Activated CD4-positive, CD25-positive, alpha-beta regulatory T cell treated with anti-CD3 and anti-CD28 coated beads, Interleukin-2, amount 50 U/mL, for 72 hours (primary cell): ENCODE measurements around the gene LHX5.
"Not testable (repeated sequence)": the region's sequence is repeated elsewhere in the genome, so short reads cannot be mapped to it uniquely, and the experiment has no call there.

ENCODE experiments used
- DNase-seq: peaks from one replicate; pipeline ENCODE4 v3.0.0; 2021

The LHX5 gene

GRCh38 chr12:113471619-113472171, at the start of gene LHX5:
Gene LHX5 (minus strand): TSS chr12:113471871. CDS start chr12:113471498, 373 bp downstream.
- DNase-seq: no peak

DNA sequence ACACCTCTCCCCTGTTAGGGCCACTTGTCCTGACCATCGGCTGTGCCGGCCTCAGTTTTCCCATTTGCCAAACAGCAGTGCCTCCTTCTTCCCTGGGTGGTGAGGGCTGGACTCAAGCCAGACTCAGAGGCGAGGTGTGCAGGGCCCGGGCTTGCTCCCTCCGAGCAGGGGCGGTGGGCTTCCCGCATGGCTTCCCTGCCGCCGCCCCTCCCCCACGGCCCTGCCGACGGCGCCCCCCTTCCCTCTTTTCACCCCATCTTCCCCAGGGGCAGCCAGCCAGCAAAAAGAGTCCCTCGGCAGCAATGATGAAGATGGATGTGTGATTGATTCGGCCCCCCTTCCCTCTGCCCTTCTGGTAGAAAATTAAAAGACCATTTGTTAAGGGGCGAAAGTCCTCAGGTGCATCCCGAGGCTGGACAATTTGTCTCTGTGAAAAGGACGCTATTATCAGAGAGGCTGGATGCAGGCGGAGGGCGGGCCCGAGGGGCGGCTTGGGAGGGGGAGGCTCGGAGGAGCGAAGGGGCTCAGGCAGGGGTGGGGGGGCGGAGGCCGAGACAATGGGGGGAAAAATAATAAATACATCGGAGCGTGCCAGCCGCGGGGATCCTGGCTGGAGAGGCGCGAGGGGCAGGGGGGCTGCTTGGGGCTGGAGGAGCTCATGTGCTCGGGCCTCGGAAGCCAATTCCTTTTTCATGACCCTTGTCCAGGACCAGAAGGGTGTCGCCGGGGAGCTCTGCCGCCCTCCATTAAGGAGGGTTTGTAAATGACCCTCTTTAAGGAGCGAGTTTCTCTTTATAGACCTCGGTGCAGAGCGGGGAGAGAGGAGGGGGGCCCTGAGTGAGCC, 48.0 kb upstream of the LHX5 start:
- DNase-seq: no peak

GRCh38 chr12:113515082-113515856, 43.6 kb upstream of the LHX5 start:
- no peak for DNase-seq

DNA sequence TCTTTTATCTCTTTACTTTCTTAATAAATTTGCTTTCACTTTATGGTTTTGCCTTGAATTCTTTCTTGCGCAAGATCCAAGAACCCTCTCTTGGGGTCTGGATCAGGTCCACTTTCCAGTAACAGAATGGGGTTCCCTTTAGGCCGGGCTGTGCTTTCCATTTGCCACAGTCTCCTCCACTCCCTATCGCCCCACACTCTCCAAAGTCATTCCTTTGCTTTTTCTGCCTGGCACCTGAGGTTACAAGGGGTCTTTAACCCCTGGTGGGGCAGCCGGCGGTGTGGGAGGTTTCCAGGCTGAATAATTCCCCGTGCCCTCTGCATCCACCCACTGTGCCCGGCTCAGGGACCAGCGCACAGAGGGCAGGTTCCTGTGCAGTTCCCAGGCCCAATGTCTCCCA, 42.9 kb upstream of the LHX5 start:
- DNase-seq: no peak

GRCh38 chr12:113512568-113512967, 40.9 kb upstream of the LHX5 start:
- no peak for DNase-seq

GRCh38 chr12:113506867-113507266, 35.2 kb upstream of the LHX5 start:
- no peak for DNase-seq

- no peak for DNase-seq
These were observed 34.3 kb upstream of the LHX5 start for GRCh38 chr12:113505941-113506340.

GRCh38 chr12:113504917-113505316, 33.2 kb upstream of the LHX5 start:
- no peak for DNase-seq

DNA sequence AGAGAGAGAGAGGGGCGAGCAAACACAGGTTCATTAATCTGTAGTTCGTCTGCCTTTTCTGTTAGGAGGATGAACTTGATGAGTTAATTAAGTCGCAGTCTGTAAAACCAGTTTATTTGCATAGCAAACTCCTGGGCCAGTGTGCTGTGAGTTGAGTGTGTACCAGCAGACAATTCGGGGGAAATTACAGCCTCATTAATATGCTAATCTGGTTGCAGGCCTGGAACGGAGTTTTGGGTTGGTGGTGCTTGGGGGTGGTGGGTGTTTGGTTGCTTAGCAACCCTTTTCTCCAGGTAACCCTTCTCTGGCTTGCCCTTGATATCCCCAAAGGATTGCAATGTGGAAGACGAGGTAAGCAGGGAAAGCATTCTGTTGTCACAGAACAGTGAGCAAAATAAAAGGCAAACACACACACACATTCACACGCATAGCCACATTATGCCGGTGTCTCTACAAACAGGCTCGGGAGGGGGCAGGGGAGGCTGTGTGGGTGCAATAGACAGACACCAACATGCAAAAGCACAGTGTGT, 29.2 kb upstream of the LHX5 start:
- no peak for DNase-seq

DNA sequence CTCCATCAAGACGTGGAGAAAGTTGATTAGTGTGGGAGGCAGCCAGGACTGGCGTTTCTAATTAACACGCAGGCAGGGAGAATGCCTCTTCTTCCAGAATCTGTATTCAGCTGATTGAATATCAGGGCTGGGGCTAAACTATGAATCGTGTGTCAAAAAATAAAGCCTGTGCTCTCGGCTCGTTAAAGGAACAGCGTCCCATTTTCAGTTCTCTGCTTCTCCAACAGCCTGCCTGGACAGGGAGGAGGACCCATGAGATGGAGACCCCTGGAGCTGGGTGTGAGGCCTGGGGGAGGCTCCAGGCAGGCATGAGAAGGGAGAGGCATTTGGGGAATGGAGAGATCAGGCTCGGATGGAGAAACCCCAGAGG, 28.6 kb upstream of the LHX5 start:
- no peak for DNase-seq

- no peak for DNase-seq
These were observed 26.8 kb upstream of the LHX5 start for GRCh38 chr12:113498490-113498889.

DNA sequence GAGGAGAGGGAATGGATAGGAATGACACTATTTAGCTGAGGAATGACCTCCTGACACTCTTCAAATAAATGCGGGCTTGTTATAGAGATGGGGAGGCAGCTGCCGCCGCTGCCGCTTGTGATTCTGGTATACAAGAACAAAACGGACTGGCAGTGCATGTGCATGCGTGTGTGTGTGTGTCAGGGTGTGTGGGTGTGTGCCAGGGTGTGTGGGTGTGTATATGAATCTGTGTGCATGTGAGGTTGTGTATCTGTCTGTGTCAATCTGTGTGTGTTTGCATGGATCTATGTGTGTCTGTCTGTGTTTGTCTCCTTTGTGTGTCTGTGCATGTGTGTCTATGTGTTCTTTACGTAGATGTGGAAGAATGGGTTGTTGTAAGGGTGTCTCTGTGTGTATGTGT, 26.0 kb upstream of the LHX5 start:
- DNase-seq: no peak

- not testable (repeated sequence) for DNase-seq
These were observed 24.3 kb upstream of the LHX5 start for GRCh38 chr12:113495941-113496340.

DNA sequence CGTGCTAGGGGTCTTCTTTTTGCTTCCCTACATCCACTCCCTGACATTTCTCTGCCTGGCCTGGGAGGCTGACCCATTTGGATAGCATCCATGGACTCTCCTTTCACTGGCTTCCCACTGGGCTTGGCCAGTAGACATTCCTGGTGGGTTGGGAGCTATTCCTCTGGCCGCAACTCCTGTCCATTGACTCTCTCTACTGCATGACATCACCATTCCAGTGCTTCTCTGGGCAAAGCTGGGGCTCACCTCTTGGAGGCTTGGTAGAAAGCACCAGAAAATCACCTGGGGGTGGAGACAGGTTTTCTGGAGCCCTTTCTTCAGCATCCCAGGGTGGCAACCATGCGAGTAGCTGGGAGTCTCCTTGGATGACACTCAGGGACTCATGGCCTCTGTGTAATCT, 16.7 kb upstream of the LHX5 start:
- DNase-seq: no peak

DNA sequence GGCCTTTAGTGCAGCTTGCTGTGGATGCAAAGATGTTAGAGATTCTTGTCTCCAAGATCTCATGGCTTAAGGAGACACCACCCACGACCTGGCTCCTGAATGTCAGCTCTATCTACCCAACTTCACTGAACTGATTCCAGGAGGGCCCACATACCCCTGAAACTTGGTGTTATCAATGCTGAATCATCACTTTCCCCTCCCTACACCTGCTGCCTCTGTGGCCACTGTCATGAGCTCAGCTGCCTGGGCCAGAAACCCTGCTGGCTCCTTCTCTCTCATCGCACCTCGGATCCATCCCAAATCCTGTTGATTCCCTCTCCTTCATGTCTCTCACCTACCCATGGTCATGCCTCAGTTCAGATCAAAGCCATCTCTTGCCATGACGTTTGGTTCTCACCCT, 15.1 kb upstream of the LHX5 start:
- DNase-seq: no peak

- no peak for DNase-seq
These were observed 13.7 kb upstream of the LHX5 start for GRCh38 chr12:113485330-113485729.

DNA sequence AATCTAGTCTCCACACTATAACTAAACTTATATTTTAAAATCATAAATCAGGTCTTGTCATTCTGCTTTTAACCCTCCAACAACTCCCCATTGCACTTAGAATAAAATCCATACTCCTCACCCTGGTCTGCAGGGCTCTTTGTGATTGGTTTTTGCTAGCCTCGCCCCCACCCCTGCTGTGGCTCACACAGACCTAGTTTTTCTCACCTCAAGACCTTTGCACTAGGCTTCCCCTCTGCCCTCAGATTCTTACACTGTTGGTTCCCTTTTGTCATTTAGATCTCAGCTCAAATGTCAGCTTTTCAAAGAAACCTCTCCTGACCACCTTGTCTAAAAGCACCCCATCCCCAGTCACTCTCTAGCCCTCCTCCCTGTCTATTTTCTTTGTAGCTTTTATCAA, 10.7 kb upstream of the LHX5 start:
- no peak for DNase-seq

DNA sequence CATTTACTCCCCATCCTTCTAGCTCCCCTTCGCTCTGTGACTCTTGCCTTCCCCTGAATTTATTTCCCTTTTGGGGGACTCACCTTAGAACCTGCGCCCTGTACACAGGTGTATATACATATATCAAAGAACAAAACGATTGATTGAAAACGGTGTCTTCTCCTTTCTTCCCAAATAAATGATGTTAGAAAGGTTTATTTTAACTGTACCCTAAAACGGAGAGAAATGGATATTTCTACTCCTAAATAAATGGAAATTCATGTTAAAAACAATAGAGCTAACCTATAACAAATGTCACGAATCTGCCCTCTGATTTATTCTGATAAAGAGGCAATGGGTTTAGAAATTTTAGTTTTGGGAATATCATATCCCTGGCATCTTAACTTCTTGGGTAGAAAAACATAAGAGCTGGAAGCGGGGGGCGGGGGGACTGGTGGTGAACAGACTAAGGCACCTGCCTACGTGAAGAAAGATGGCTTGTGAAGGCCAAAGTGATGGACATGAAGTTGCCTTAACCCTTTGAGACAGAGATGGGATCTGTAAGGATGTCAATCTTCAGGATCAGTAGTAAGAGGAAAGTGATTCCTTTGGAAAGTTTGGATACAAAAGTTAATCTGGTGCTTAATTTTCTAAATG, 8.8 kb upstream of the LHX5 start:
- no peak for DNase-seq

- DNase-seq: no peak
These were observed 8.1 kb upstream of the LHX5 start for GRCh38 chr12:113479590-113480335.

- no peak for DNase-seq
These were observed 7.5 kb upstream of the LHX5 start for GRCh38 chr12:113479216-113479589.

- DNase-seq: no peak
These were observed 6.8 kb upstream of the LHX5 start for GRCh38 chr12:113478351-113479011.

DNA sequence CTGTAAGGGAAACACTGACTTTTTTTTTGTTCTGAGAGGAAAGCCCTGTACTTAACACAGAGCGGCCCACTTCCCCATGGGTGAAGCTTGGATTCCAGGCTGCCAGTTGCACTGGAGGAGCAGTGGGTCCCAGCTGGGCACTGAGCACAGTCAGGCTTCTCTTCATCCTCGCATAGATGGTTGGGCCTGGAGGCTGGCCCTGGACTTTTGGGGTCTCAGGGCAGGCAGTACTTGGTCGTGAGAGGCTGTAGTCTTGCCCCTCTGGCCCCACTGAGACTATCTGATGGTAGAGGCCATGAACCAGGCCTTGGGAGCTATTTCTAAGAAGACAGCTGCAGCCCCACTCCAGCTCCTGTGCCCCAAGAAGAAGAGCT, 6.2 kb upstream of the LHX5 start:
- DNase-seq: no peak
